ENCODE data around the gene NFXL1. TPM values are rescaled to one million over a fixed set of nuclear protein-coding genes. Genes with fewer than 3 reads are reported as not detected.

NFXL1 gene
- polyA plus RNA-seq, 1 donor (not counting 4 experiments of a cell fraction or from before 2014, with no cell fraction given) = 16.5 TPM

DNA sequence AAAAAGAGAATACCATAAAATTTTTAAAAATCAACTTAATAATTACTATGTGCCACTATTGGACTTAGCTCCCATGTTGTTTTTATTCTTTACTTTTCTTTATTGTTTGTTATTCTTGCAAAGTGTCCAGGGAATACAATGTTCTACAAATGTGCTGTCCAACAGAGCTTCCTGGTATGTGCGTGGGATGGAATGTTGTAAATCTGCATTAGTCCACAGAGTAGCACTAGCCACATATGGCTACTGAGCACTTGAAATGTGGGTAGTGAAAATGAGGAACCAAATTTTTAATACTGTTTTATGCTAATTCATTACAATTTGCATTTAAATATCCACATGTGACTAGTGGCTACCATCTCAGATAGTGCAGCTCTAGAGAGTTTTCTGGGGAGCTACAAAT is 62.2 kb downstream of the NFXL1 start:
- TF ChIP-seq, protein P1, sequence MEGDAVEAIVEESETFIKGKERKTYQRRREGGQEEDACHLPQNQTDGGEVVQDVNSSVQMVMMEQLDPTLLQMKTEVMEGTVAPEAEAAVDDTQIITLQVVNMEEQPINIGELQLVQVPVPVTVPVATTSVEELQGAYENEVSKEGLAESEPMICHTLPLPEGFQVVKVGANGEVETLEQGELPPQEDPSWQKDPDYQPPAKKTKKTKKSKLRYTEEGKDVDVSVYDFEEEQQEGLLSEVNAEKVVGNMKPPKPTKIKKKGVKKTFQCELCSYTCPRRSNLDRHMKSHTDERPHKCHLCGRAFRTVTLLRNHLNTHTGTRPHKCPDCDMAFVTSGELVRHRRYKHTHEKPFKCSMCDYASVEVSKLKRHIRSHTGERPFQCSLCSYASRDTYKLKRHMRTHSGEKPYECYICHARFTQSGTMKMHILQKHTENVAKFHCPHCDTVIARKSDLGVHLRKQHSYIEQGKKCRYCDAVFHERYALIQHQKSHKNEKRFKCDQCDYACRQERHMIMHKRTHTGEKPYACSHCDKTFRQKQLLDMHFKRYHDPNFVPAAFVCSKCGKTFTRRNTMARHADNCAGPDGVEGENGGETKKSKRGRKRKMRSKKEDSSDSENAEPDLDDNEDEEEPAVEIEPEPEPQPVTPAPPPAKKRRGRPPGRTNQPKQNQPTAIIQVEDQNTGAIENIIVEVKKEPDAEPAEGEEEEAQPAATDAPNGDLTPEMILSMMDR (optimal IDR thresholded peaks at IDR 0.05 in 1 of 3, IDR thresholded peaks at IDR 0.05 in 1 of 3, conservative IDR thresholded peaks at IDR 0.05 in 1 of 3; ENCODE audit: extremely low read depth in 1 of 3, insufficient read depth in 2 of 3, low read length in 3 of 3) = no peak
- no peak for TF ChIP-seq EZH2 (IDR thresholded peaks at IDR 0.05; ENCODE audit: low read length)
- Histone ChIP-seq H3K9me1 (ENCODE audit: control insufficient read depth, extremely low read depth, insufficient read depth, low read length) (no peaks in the 10 kb centered on the region), H3K27ac (ENCODE audit: control insufficient read depth, insufficient read depth, low read length) (no peak overlapping the region), H3K4me3 (ENCODE audit: control insufficient read depth in 2 of 3, extremely low read depth in 1 of 3, insufficient read depth in 2 of 3, low read depth in 1 of 3, low read length in 3 of 3) (no peak overlapping the region), H3K9ac (ENCODE audit: control insufficient read depth, extremely low read depth, insufficient read depth, low read length) (no peak overlapping the region), H3K4me1 (ENCODE audit: control insufficient read depth, extremely low read depth, insufficient read depth, low read length) (no peaks in the 10 kb centered on the region), H3K4me2 (ENCODE audit: control insufficient read depth, extremely low read depth, insufficient read depth, low read depth, low read length) (no peak overlapping the region), H2AFZ (ENCODE audit: control insufficient read depth, low read length) (no peak overlapping the region), H4K20me1 (ENCODE audit: control insufficient read depth, extremely low read depth, insufficient read depth, low read length) (no peaks in the 10 kb centered on the region), H3K36me3 (ENCODE audit: control insufficient read depth in 2 of 2, extremely low read depth in 1 of 2, insufficient read depth in 2 of 2, low read length in 2 of 2) (peaks cover 2 to 10% of the 10 kb centered on the region in 2 experiments), H3K79me2 (ENCODE audit: control insufficient read depth, insufficient read depth, low read length) (no peaks in the 10 kb centered on the region), H3K9me3 (ENCODE audit: control insufficient read depth, low read depth, low read length) (no peaks in the 10 kb centered on the region), H3K27me3 (ENCODE audit: control insufficient read depth, extremely low read depth, insufficient read depth, low read length) (no peaks in the 10 kb centered on the region)
- dilution Hi-C loops (cut with MboI; ENCODE audit: extremely low pct_ligation_motif_present, low sequenced_read_pairs) = no loop called here
- no peak for DNase-seq (ENCODE audit: low read depth, low spot score)
- no peak for FAIRE-seq

DNA sequence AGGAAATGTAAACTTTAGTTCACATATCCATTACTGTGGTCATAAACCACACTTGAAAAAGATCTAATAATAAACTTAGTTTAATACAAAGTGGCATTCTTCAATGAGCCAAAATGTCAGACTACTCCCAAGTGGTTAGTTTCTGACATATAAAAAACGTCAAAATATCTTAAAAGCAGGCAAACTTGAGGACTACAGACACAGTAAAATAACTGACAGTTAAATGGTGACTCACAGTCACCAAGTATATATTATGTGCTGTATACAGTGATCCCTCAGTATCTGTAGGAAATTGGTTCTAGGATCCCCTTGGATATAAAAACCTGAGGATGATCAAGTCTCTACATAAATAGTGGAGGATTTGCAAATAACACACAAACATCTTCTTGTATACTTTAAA is 64.9 kb downstream of the NFXL1 start:
- no peak for FAIRE-seq
- H3K36me3 ChIP-seq (ENCODE audit: control insufficient read depth in 2 of 2, extremely low read depth in 1 of 2, insufficient read depth in 2 of 2, low read length in 2 of 2) = peaks cover 2 to 9% of the 10 kb centered on the region in 2 experiments
- dilution Hi-C loops (cut with MboI; ENCODE audit: extremely low pct_ligation_motif_present, low sequenced_read_pairs) = no loop called here

More for the DNA sequence above, 64.9 kb downstream of the NFXL1 start:
- Histone ChIP-seq H3K27ac (ENCODE audit: control insufficient read depth, insufficient read depth, low read length) (no peak overlapping the region), H3K4me2 (ENCODE audit: control insufficient read depth, extremely low read depth, insufficient read depth, low read depth, low read length) (no peak overlapping the region), H3K4me1 (ENCODE audit: control insufficient read depth, extremely low read depth, insufficient read depth, low read length) (no peaks in the 10 kb centered on the region), H3K79me2 (ENCODE audit: control insufficient read depth, insufficient read depth, low read length) (no peaks in the 10 kb centered on the region), H3K9me1 (ENCODE audit: control insufficient read depth, extremely low read depth, insufficient read depth, low read length) (no peaks in the 10 kb centered on the region), H2AFZ (ENCODE audit: control insufficient read depth, low read length) (no peak overlapping the region), H3K9me3 (ENCODE audit: control insufficient read depth, low read depth, low read length) (no peaks in the 10 kb centered on the region), H3K9ac (ENCODE audit: control insufficient read depth, extremely low read depth, insufficient read depth, low read length) (no peak overlapping the region), H4K20me1 (ENCODE audit: control insufficient read depth, extremely low read depth, insufficient read depth, low read length) (no peaks in the 10 kb centered on the region), H3K27me3 (ENCODE audit: control insufficient read depth, extremely low read depth, insufficient read depth, low read length) (no peaks in the 10 kb centered on the region), H3K4me3 (ENCODE audit: control insufficient read depth in 2 of 3, extremely low read depth in 1 of 3, insufficient read depth in 2 of 3, low read depth in 1 of 3, low read length in 3 of 3) (no peak overlapping the region)
- TF ChIP-seq, protein P1 (optimal IDR thresholded peaks at IDR 0.05 in 1 of 3, IDR thresholded peaks at IDR 0.05 in 1 of 3, conservative IDR thresholded peaks at IDR 0.05 in 1 of 3; ENCODE audit: extremely low read depth in 1 of 3, insufficient read depth in 2 of 3, low read length in 3 of 3) = no peak
- TF ChIP-seq EZH2 (IDR thresholded peaks at IDR 0.05; ENCODE audit: low read length) = no peak
- no peak for DNase-seq (ENCODE audit: low read depth, low spot score)
